CD4-positive, CD25-positive, alpha-beta regulatory T cell (primary cell): ENCODE results near the gene GDI1. TPM values are rescaled to one million over a fixed set of nuclear protein-coding genes. Genes with fewer than 3 reads are reported as not detected.

Experiments used
- ATAC-seq, 2 donors: fragments of 150-1000 bp; cut with Tn5 transposase; one replicate each; pipeline ENCODE4 v1.10.0; 2021; ENCODE audit warnings: low read depth in 2 of 2, moderate number of reproducible peaks in 2 of 2, moderate library complexity in 1 of 2
- DNase-seq, 3 donors: peaks; one replicate each; pipeline versions ENCODE4 v3.0.0 to v3.0.0-alpha.2; 2012 to 2022; ENCODE audit warnings: mixed read lengths in 1 of 3
- H3K27ac ChIP-seq: one replicate; pipeline ENCODE4 v1.7.0; 2013; ENCODE audit warnings: mild to moderate bottlenecking, low read length; ENCODE audit not compliant: insufficient read depth, poor library complexity, severe bottlenecking
- H3K27me3 ChIP-seq: one replicate; pipeline ENCODE4 v1.7.0; 2013; ENCODE audit warnings: low read length; ENCODE audit not compliant: control insufficient read depth, insufficient read depth
- H3K36me3 ChIP-seq: one replicate; pipeline ENCODE4 v1.7.0; 2013; ENCODE audit warnings: mild to moderate bottlenecking, low read length, moderate library complexity; ENCODE audit not compliant: control insufficient read depth, insufficient read depth
- H3K4me1 ChIP-seq: 2 replicates; pipeline ENCODE4 v1.7.0; 2013; ENCODE audit warnings: mild to moderate bottlenecking, low read length; ENCODE audit not compliant: insufficient read depth, control insufficient read depth, poor library complexity, severe bottlenecking
- H3K4me3 ChIP-seq: one replicate; pipeline ENCODE4 v1.7.0; 2013; ENCODE audit warnings: low read depth, mild to moderate bottlenecking, low read length, moderate library complexity
- H3K9me3 ChIP-seq, 2 experiments: 1 replicate in 1 of 2; 2 replicates in 1 of 2; pipeline ENCODE4 v1.7.0; 2013; ENCODE audit warnings: low read length in 2 of 2, mild to moderate bottlenecking in 1 of 2, moderate library complexity in 1 of 2; ENCODE audit not compliant: control insufficient read depth in 2 of 2
- H3K27ac Mint-ChIP-seq, 3 donors: one replicate each; pipeline ENCODE4 v1.8.0; 2020 to 2022; ENCODE audit warnings: mild to moderate bottlenecking in 3 of 3, mixed read lengths in 3 of 3, moderate library complexity in 2 of 3
- H3K27me3 Mint-ChIP-seq: one replicate; pipeline ENCODE4 v1.8.0; 2022; ENCODE audit warnings: mild to moderate bottlenecking, mixed read lengths
- H3K36me3 Mint-ChIP-seq: one replicate; pipeline ENCODE4 v1.8.0; 2020; ENCODE audit warnings: mixed read lengths
- H3K4me1 Mint-ChIP-seq, 4 donors: one replicate each; pipeline ENCODE4 v1.8.0; 2020 to 2022; ENCODE audit warnings: mixed read lengths in 4 of 4, mild to moderate bottlenecking in 1 of 4
- H3K4me3 Mint-ChIP-seq, 4 donors: one replicate each; pipeline ENCODE4 v1.8.0; 2020 to 2022; ENCODE audit warnings: mild to moderate bottlenecking in 4 of 4, mixed read lengths in 4 of 4, moderate library complexity in 3 of 4
- H3K9me3 Mint-ChIP-seq, 7 donors: one replicate each; pipeline ENCODE4 v1.8.0; 2020 to 2022; ENCODE audit warnings: mixed read lengths in 7 of 7, mild to moderate bottlenecking in 3 of 7, moderate library complexity in 2 of 7
- polyA plus RNA-seq, 4 donors: library from polyadenylated mRNA; unstranded; fragments of 300-500 nt; fragmentation: Illumina TruSeq; gene quantifications; one replicate each; pipeline ENCODE4 v1.2.3, GENCODE V29; 2021
- total RNA-seq: library from RNA; stranded (reverse); gene quantifications from one replicate; pipeline ENCODE4 v1.2.3, GENCODE V29; 2022

The GDI1 gene
- total and polyA plus RNA-seq, 5 donors from 2014 or later, result 33.7 to 169 (median 45.2) TPM

- H3K36me3 ChIP-seq, result peaks cover 18% of the 10 kb centered on the region
- ATAC-seq (no peak), DNase-seq (no peak)
- no peaks in the 10 kb centered on the region for H3K27me3 ChIP-seq
- Mint-ChIP-seq H3K27ac (no peak overlapping the region), H3K36me3 (no peaks in the 10 kb centered on the region), H3K4me1 (peaks cover 0 to 3% (median 0%) of the 10 kb centered on the region in 4 donors), H3K27me3 (no peaks in the 10 kb centered on the region), H3K4me3 (no peak overlapping the region), H3K9me3 (peaks cover 0 to 1% (median 0%) of the 10 kb centered on the region in 7 donors)
- no peak overlapping the region for H3K4me3 ChIP-seq
- H3K9me3 ChIP-seq, result no peaks in the 10 kb centered on the region
- no peaks in the 10 kb centered on the region for H3K4me1 ChIP-seq
- H3K27ac ChIP-seq, result no peak overlapping the region
Measured at GRCh38 chrX:154467556-154467955, 30.6 kb downstream of the GDI1 start.

- Mint-ChIP-seq H3K27ac (no peak overlapping the region), H3K9me3 (peaks cover 0 to 1% (median 0%) of the 10 kb centered on the region in 7 donors), H3K27me3 (no peaks in the 10 kb centered on the region), H3K4me3 (peak overlapping the region in 1 of 4 donors; percentile 43), H3K36me3 (no peaks in the 10 kb centered on the region), H3K4me1 (no peaks in the 10 kb centered on the region)
- ATAC-seq (no peak), DNase-seq (no peak)
- Histone ChIP-seq H3K9me3 (no peaks in the 10 kb centered on the region), H3K27me3 (no peaks in the 10 kb centered on the region), H3K27ac (no peak overlapping the region), H3K36me3 (peaks cover 18% of the 10 kb centered on the region), H3K4me1 (no peaks in the 10 kb centered on the region), H3K4me3 (no peak overlapping the region)
Measured at GRCh38 chrX:154468217-154468616, 31.3 kb downstream of the GDI1 start.

DNA sequence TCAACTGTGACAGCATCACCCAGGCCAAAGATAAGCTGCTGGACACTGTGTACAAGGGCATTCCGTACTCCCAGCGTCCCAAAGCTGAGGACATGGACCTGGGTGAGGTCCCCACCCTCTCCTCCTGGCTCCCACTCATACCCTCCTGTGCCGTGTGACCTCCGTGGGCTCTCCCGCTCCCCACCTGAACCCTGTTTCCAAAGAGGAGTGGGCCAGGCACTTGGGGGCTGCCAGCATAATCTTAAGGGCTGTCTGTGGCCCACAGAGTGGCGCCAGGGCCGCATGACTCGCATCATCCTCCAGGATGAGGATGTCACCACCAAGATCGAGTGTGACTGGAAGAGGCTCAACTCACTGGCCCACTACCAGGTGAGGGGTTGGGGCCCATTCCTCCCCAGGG is 32.2 kb downstream of the GDI1 start:
- Mint-ChIP-seq H3K4me3 (no peak overlapping the region), H3K36me3 (no peaks in the 10 kb centered on the region), H3K4me1 (no peaks in the 10 kb centered on the region), H3K27me3 (no peaks in the 10 kb centered on the region), H3K27ac (no peak overlapping the region), H3K9me3 (peaks cover 0 to 1% (median 0%) of the 10 kb centered on the region in 7 donors)
- ATAC-seq (no peak), DNase-seq (no peak)
- no peaks in the 10 kb centered on the region for H3K9me3 ChIP-seq
- no peaks in the 10 kb centered on the region for H3K4me1 ChIP-seq
- H3K36me3 ChIP-seq, result peaks cover 18% of the 10 kb centered on the region
- H3K27me3 ChIP-seq, result no peaks in the 10 kb centered on the region
- no peak overlapping the region for H3K4me3 ChIP-seq
- no peak overlapping the region for H3K27ac ChIP-seq

GRCh38 chrX:154469880-154470279 is 32.9 kb downstream of the GDI1 start:
- peaks cover 14% of the 10 kb centered on the region for H3K36me3 ChIP-seq
- DNase-seq, result no peak
- no peak overlapping the region for H3K27ac ChIP-seq
- no peak for ATAC-seq
- Mint-ChIP-seq H3K4me1 (no peaks in the 10 kb centered on the region), H3K27me3 (no peaks in the 10 kb centered on the region), H3K9me3 (peaks cover 0 to 1% (median 0%) of the 10 kb centered on the region in 7 donors), H3K4me3 (no peak overlapping the region), H3K36me3 (no peaks in the 10 kb centered on the region), H3K27ac (no peak overlapping the region)
- H3K27me3 ChIP-seq, result no peaks in the 10 kb centered on the region
- H3K4me1 ChIP-seq, result no peaks in the 10 kb centered on the region
- H3K9me3 ChIP-seq, result no peaks in the 10 kb centered on the region
- H3K4me3 ChIP-seq, result no peak overlapping the region

DNA sequence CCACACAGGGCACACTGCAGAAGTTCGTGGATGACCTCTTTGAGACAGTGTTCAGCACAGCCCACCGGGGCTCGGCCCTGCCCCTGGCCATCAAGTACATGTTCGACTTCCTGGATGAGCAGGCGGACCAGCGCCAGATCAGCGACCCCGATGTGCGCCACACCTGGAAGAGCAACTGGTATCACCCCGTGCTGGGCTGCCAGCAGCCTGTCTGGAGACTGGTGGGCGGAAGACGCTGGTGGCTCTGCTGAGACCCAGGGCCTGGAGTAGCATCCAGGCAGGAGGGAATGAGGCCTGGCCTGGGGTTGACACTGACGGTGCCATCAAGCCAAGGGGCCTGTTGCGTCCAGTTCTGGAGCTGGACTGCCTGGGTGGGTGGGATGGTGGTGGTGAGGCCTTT is 33.5 kb downstream of the GDI1 start:
- no peaks in the 10 kb centered on the region for H3K36me3 Mint-ChIP-seq

GRCh38 chrX:154470914-154471568 is 34.1 kb downstream of the GDI1 start:
- H3K36me3 ChIP-seq, result peaks cover 14% of the 10 kb centered on the region
- H3K9me3 ChIP-seq, result no peaks in the 10 kb centered on the region
- no peaks in the 10 kb centered on the region for H3K27me3 ChIP-seq
- H3K27ac ChIP-seq, result no peak overlapping the region
- Mint-ChIP-seq H3K9me3 (peaks cover 0 to 1% (median 0%) of the 10 kb centered on the region in 7 donors), H3K4me1 (no peaks in the 10 kb centered on the region), H3K4me3 (no peak overlapping the region), H3K36me3 (no peaks in the 10 kb centered on the region), H3K27ac (no peak overlapping the region), H3K27me3 (no peaks in the 10 kb centered on the region)
- ATAC-seq, result no peak
- no peak overlapping the region for H3K4me3 ChIP-seq
- H3K4me1 ChIP-seq, result no peaks in the 10 kb centered on the region
- DNase-seq, result no peak

More for the DNA sequence above, 33.5 kb downstream of the GDI1 start:
- Histone ChIP-seq H3K27me3 (no peaks in the 10 kb centered on the region), H3K4me3 (no peak overlapping the region), H3K36me3 (peaks cover 14% of the 10 kb centered on the region), H3K9me3 (no peaks in the 10 kb centered on the region), H3K27ac (no peak overlapping the region), H3K4me1 (no peaks in the 10 kb centered on the region)
- H3K27ac Mint-ChIP-seq, result no peak overlapping the region
- no peaks in the 10 kb centered on the region for H3K4me1 Mint-ChIP-seq
- H3K4me3 Mint-ChIP-seq, result no peak overlapping the region
- ATAC-seq, result no peak
- no peak for DNase-seq
- H3K27me3 Mint-ChIP-seq, result no peaks in the 10 kb centered on the region
- H3K9me3 Mint-ChIP-seq, result peaks cover 0 to 1% (median 0%) of the 10 kb centered on the region in 7 donors

- Histone ChIP-seq H3K27me3 (no peaks in the 10 kb centered on the region), H3K4me1 (no peaks in the 10 kb centered on the region), H3K4me3 (no peak overlapping the region), H3K27ac (no peak overlapping the region), H3K36me3 (peaks cover 10% of the 10 kb centered on the region), H3K9me3 (no peaks in the 10 kb centered on the region)
- Mint-ChIP-seq H3K27ac (peak overlapping the region in 1 of 3 donors; percentile 47), H3K4me1 (peaks cover 0 to 5% (median under 1%) of the 10 kb centered on the region in 4 donors), H3K36me3 (no peaks in the 10 kb centered on the region), H3K4me3 (no peak overlapping the region), H3K27me3 (no peaks in the 10 kb centered on the region), H3K9me3 (peaks cover 0 to 1% (median 0%) of the 10 kb centered on the region in 7 donors)
- ATAC-seq (no peak), DNase-seq (no peak)
Measured at GRCh38 chrX:154471839-154472684, 35.1 kb downstream of the GDI1 start.
